GM12872 (cell line): ENCODE data around the gene DNAH7.

ENCODE experiments used
- TF ChIP-seq, protein P1 (sequence below): IDR thresholded peaks from 3 replicates; pipeline ENCODE4 v1.5.1; 2011; ENCODE audit warnings: low read depth, mild to moderate bottlenecking, low read length, moderate library complexity; ENCODE audit not compliant: insufficient read depth

DNAH7 gene

GRCh38 chr2:196068271-196069209, at the start of gene DNAH7:
Gene DNAH7 (minus strand): TSS chr2:196068837. CDS start chr2:196068711, 126 bp downstream.
- TF ChIP-seq, protein P1, sequence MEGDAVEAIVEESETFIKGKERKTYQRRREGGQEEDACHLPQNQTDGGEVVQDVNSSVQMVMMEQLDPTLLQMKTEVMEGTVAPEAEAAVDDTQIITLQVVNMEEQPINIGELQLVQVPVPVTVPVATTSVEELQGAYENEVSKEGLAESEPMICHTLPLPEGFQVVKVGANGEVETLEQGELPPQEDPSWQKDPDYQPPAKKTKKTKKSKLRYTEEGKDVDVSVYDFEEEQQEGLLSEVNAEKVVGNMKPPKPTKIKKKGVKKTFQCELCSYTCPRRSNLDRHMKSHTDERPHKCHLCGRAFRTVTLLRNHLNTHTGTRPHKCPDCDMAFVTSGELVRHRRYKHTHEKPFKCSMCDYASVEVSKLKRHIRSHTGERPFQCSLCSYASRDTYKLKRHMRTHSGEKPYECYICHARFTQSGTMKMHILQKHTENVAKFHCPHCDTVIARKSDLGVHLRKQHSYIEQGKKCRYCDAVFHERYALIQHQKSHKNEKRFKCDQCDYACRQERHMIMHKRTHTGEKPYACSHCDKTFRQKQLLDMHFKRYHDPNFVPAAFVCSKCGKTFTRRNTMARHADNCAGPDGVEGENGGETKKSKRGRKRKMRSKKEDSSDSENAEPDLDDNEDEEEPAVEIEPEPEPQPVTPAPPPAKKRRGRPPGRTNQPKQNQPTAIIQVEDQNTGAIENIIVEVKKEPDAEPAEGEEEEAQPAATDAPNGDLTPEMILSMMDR: peak; percentile 91

DNA sequence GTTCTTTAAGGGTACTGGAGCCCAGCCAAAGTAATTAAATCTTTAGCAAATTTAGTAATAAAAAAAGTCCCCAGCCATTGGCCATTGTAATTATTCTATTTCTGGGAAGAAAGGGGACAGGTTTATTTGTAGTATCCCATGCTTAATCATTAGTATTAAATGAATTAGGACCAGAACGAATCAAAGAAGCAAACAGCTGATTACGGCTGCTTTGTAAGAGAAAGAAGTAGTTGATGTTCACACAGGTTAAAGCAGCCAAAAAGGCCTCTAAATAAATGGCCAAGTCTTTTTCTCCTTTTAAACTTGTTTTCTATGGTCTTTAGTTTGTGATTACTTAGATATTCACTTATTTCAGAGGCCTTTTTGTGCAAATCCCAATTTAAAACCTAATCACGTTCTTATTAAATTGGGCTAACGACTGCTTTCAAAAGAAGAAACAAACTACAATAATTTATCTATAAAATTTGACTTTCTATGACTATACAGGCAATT, 48.6 kb upstream of the DNAH7 start:
- TF ChIP-seq, protein P1: no peak

- TF ChIP-seq, protein P1: no peak
These were observed 44.7 kb upstream of the DNAH7 start for GRCh38 chr2:196113061-196113974.

- TF ChIP-seq, protein P1: no peak
These were observed 43.9 kb upstream of the DNAH7 start for GRCh38 chr2:196112418-196113034.

- TF ChIP-seq, protein P1: no peak
These were observed 40.0 kb upstream of the DNAH7 start for GRCh38 chr2:196108604-196109003.

- TF ChIP-seq, protein P1: no peak
These were observed 37.3 kb upstream of the DNAH7 start for GRCh38 chr2:196105951-196106350.
